ENCODE data around the gene OR2B2.
"Not testable (repeated sequence)": the region's sequence is repeated elsewhere in the genome, so short reads cannot be mapped to it uniquely, and the experiment has no call there.

OR2B2 gene

GRCh38 chr6:27911956-27912446 lies at the start of gene OR2B2:
Gene OR2B2, minus strand, starts transcription at chr6:27912396. Its CDS starts 77 bp downstream, at chr6:27912319.
- no peak for DNase-seq

DNA sequence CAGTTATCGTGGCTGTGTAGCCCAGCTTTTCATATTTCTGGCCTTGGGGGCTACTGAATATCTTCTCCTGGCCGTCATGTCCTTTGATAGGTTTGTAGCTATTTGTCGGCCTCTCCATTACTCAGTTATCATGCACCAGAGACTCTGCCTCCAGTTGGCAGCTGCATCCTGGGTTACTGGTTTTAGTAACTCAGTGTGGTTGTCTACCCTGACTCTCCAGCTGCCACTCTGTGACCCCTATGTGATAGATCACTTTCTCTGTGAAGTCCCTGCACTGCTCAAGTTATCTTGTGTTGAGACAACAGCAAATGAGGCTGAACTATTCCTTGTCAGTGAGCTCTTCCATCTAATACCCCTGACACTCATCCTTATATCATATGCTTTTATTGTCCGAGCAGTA lies 45.3 kb upstream of the OR2B2 start:
- DNase-seq, result no peak

DNA sequence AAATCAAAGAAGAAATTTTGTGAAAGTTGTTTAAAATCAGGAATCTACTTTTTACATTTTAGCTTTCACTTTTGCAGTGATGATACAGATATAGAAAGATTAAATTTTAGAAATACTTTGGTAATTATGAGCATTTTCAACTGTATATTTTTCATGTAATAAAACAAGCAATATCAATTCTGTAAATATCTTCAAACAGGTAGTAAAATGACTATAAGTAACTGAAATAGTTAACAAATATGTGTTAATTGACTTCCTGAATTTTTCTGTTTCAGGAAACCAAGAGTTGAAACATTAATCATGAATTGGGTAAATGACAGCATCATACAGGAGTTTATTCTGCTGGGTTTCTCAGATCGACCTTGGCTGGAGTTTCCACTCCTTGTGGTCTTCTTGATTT lies 44.7 kb upstream of the OR2B2 start, which contains the start of gene OR2B6:
TSS of gene OR2B6 (plus strand) at position 301 of the 400 bp plus-strand sequence. CDS start at position 301, 0 bp downstream.
- DNase-seq, result no peak

- no peak for DNase-seq
Observed at GRCh38 chr6:27951040-27951439, 38.8 kb upstream of the OR2B2 start.

GRCh38 chr6:27948237-27948636 lies 36.0 kb upstream of the OR2B2 start:
- no peak for DNase-seq

- not testable (repeated sequence) for DNase-seq
Observed at GRCh38 chr6:27943072-27943471, 30.9 kb upstream of the OR2B2 start.

GRCh38 chr6:27940766-27941165 lies 28.6 kb upstream of the OR2B2 start:
- DNase-seq, result no peak

GRCh38 chr6:27931209-27931608 lies 19.0 kb upstream of the OR2B2 start:
- no peak for DNase-seq

- not testable (repeated sequence) for DNase-seq
Observed at GRCh38 chr6:27929930-27930329, 17.7 kb upstream of the OR2B2 start.

- DNase-seq, result not testable (repeated sequence)
Observed at GRCh38 chr6:27928041-27928440, 15.8 kb upstream of the OR2B2 start.

DNA sequence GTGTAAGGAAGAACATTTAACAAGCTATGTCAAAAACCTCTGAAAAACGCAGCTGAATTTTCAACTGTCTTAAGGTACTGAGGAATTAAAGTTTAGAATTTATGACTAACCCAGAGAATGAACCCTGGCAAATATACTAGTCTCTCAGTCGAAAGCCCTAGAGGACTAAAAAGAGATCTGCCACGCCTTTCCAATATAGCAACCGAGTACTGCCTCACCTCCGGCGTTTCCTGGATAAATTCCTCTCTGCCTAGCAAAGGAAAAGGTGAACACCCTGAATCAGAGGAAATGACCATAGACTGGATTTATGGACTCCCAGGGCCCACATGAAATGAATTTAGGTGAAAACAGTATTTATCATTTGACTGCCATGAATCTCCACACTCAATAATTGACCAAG lies 12.0 kb upstream of the OR2B2 start:
- no peak for DNase-seq

GRCh38 chr6:27922949-27923348 lies 10.8 kb upstream of the OR2B2 start:
- DNase-seq, result no peak

DNA sequence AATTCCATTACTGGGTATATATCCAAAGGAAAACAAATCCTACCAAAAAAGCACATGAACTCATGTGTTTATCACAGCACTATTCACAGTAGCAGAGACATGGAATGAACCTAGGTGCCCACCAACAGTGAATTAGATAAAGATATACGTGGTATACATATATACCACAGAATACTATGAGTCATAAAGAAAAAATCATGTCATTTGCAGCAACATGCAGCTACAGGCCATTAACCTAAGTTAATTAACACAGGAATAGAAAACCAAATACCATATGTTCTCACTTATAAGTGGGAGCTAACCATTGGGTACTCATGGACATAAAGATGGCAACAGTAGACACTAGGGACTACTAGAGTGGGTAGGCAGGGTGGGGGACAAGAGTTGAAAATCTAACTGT lies 4.2 kb downstream of the OR2B2 start:
- DNase-seq, result no peak

- DNase-seq, result peak; percentile 79
Observed at GRCh38 chr6:27902335-27903314, 9.6 kb downstream of the OR2B2 start.

- DNase-seq, result peak; percentile 9
Observed at GRCh38 chr6:27901801-27902200, 10.4 kb downstream of the OR2B2 start.

GRCh38 chr6:27900197-27900596 lies 12.0 kb downstream of the OR2B2 start:
- not testable (repeated sequence) for DNase-seq

- DNase-seq, result no peak
Observed at GRCh38 chr6:27899543-27899942, 12.7 kb downstream of the OR2B2 start.

- no peak for DNase-seq
Observed at GRCh38 chr6:27897580-27898206, 14.5 kb downstream of the OR2B2 start.

DNA sequence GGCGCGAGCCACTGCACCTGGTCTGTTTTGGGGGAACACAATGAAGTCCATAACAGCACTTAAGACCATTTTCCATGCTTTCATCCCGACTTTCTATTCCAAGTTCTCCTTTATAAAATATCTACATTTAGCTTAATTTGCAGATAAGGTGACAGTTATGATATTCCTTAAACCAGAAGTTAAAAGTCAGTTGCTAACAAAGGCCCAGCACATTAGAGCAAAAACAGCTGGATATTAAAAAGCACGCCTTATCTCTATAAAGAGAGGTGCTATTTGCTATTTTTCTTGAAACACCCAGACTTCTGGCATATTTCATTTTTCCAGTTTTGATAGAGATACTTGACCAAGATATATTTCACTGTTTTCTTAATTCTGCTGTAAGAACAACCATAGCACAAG lies 15.8 kb downstream of the OR2B2 start:
- no peak for DNase-seq

DNA sequence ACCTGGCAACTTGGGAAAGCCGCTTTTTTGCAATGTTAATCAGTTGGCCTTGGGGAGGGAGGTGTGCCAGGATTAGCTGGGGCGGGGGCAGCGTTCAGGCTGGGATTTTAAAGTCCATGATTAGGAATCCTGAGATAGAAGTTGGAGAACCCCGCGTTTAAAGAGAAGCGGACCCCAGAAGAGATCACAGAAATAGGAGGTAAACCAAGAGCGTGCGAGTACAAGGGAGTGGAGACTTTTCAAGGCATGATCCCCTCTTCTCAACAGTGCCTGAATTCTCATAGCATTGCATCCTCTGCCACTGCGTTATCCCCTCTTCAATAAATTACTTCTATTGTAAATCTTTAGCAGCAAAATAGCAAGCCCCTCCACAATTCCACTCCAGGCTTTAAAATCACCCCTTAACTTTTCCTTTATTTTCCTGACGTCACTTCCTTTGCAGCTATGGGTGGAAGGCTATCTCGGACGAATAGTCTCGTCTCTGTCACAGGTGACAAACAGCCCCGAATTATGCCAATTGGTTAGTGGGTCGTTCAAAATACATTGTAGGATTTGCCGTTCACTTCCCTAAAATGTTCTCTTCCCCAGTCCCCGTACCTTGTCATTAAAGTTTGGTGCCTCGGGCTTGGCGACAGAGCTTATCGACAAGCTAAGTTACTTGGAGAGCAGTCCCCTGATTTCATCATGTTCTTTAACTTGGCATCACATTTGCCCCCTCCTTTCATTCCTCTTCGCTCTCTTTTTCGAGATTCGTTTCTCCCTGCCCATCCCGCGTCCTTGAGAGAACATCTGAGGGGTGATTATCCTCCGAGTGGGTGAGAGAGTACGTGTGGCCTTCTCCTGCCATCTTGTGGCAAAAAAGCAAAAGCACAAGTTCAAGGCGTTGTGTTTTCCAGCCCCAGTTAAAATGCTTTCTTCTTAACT lies 17.1 kb downstream of the OR2B2 start:
- DNase-seq, result peak; percentile 88

- DNase-seq, result peak; percentile 97
Observed at GRCh38 chr6:27893836-27894807, 18.1 kb downstream of the OR2B2 start.
